Ectodermal cell (in vitro differentiated cells): ENCODE data around the gene HSD3B7.
"Not testable (repeated sequence)": the region's sequence is repeated elsewhere in the genome, so short reads cannot be mapped to it uniquely, and the experiment has no call there.

Experiments
- H3K27ac ChIP-seq: 2 replicates; pipeline ENCODE4 v1.7.0; 2013; ENCODE audit warnings: mild to moderate bottlenecking, low read depth, low read length; ENCODE audit not compliant: insufficient read depth, poor library complexity, severe bottlenecking
- H3K27me3 ChIP-seq: 2 replicates; pipeline ENCODE4 v1.7.0; 2013; ENCODE audit warnings: mild to moderate bottlenecking, low read length; ENCODE audit not compliant: insufficient read depth, control insufficient read depth, poor library complexity, severe bottlenecking
- H3K36me3 ChIP-seq: one replicate; pipeline ENCODE4 v1.7.0; 2013; ENCODE audit warnings: low read length; ENCODE audit not compliant: control insufficient read depth, insufficient read depth
- H3K4me1 ChIP-seq: one replicate; pipeline ENCODE4 v1.7.0; 2013; ENCODE audit warnings: low read length; ENCODE audit not compliant: control insufficient read depth, insufficient read depth
- H3K4me3 ChIP-seq: 2 replicates; pipeline ENCODE4 v1.7.0; 2013; ENCODE audit warnings: low read depth, low read length, control low read depth; ENCODE audit not compliant: insufficient read depth
- H3K9me3 ChIP-seq: 2 replicates; pipeline ENCODE4 v1.7.0; 2013; ENCODE audit warnings: mild to moderate bottlenecking, low read length, moderate library complexity; ENCODE audit not compliant: control insufficient read depth
- WGBS, 2 experiments: methylation state at CpG; one replicate each; pipeline ENCODE4 v1.1.7; 2013; ENCODE audit warnings: missing lambda C conversion rate in 2 of 2; 5-methylcytosine and 5-hydroxymethylcytosine counted together

The HSD3B7 gene

GRCh38 chr16:31009120-31009519 is 24.1 kb downstream of the HSD3B7 start:
- 69 to 70% methylated on average over 7 of the region's 7 CpGs for WGBS, 2 experiments
- H3K4me1 ChIP-seq: no peaks in the 10 kb centered on the region
- no peaks in the 10 kb centered on the region for H3K9me3 ChIP-seq
- no peak overlapping the region for H3K4me3 ChIP-seq
- H3K27ac ChIP-seq: no peak overlapping the region
- no peaks in the 10 kb centered on the region for H3K36me3 ChIP-seq
- peaks cover 10% of the 10 kb centered on the region for H3K27me3 ChIP-seq

DNA sequence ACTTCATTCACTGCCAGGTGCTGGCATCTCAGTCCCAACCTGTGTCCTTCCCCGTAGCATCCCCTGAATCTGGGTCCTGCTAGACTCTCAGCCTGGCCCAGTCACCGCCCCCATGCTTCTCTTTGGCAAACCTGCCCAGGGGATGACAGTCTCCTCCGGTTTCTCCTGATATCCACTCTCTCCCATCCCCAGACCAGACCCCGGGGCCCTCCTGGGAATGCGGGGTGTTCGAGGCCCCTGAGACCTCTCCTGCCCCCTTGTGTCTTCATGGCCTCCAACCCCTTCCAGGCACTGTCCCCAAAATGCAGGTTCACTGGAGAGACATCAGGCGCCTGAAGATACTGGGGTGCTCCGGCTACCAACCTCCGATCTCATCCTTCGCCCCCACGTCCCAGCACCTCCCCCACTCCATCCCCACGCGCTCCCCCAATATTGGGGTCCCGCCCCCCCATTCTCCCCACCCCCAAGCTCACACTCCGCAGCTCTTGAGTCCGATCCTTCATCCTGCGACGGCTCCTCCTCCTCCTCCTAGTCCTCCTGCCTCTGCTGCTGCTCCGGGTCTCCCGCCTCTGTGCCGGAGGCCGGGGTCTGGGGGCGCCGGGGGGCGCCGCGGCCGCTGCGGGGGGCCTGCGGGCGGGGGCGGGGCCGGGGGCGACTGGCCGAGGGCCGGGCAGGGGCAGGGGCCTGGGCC is 25.0 kb downstream of the HSD3B7 start:
- Histone ChIP-seq H3K27ac (no peak overlapping the region), H3K27me3 (peaks cover 10% of the 10 kb centered on the region), H3K9me3 (no peaks in the 10 kb centered on the region), H3K4me3 (peak overlapping the region; percentile 41), H3K4me1 (no peaks in the 10 kb centered on the region), H3K36me3 (no peaks in the 10 kb centered on the region)
- WGBS, 2 experiments: 11 to 13% methylated on average over 35 to 36 of the region's 36 CpGs

DNA sequence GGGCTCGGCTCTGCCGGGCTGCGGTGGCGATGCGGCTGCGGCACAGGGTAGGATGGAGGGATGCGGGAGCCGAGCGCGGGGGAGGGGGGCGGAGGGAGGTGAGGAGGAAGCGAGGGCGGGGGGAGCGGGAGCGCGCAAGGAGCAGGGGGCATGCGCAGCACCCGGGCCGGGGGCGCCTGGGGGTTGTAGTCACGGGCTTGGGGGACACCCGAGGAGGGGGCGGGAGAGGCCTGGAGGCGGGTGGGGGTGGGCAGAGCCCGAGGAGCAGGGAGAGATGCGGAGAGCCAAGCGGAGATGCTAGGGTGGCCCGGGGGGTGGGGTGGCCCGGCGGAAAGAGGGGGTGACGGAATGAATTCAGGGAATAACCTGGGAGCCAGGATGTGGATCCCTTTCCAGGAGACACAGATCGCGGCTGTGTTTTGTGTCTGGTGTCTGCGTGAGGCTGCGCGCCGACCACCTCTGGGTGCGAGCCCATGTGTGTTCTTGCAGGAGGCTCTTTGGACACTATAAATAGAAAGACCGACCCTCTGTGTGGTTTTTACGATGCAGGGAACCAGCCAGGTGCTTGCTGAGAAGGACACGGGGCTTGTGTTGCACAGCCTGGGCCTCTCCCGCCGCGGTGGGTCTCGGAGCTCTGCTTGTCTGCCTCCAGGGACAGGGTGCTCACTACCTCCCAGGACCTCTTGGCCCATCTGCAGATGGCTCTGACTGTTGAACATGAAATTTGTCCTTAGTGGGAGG is 25.7 kb downstream of the HSD3B7 start, which contains the start of gene STX1B:
Gene STX1B, minus strand, starts transcription at position 54 of the 741 bp plus-strand sequence. CDS start 242 bp downstream, outside the sequence.
- WGBS, 2 experiments: 17 to 24% methylated on average over 35 to 45 of the region's 45 CpGs
- no peak within 1 kb of the TSS for H3K27ac ChIP-seq
- H3K27me3 ChIP-seq: peaks cover 10% of the 10 kb centered on the region
- H3K4me3 ChIP-seq: peak within 1 kb of the TSS; percentile 41
- H3K4me1 ChIP-seq: no peaks in the 10 kb centered on the region
- H3K9me3 ChIP-seq: no peaks in the 10 kb centered on the region
- no peaks in the 10 kb centered on the region for H3K36me3 ChIP-seq

GRCh38 chr16:31011815-31012214 is 26.8 kb downstream of the HSD3B7 start:
- not testable (repeated sequence) for H3K27me3 ChIP-seq, H3K9me3 ChIP-seq, H3K4me1 ChIP-seq, H3K4me3 ChIP-seq, H3K27ac ChIP-seq, H3K36me3 ChIP-seq
- WGBS, 2 experiments: 91 to 92% methylated on average over 7 of the region's 7 CpGs

GRCh38 chr16:31013292-31013691 is 28.3 kb downstream of the HSD3B7 start:
- not testable (repeated sequence) for H3K9me3 ChIP-seq, H3K36me3 ChIP-seq, H3K27ac ChIP-seq, H3K4me1 ChIP-seq, H3K27me3 ChIP-seq, H3K4me3 ChIP-seq

DNA sequence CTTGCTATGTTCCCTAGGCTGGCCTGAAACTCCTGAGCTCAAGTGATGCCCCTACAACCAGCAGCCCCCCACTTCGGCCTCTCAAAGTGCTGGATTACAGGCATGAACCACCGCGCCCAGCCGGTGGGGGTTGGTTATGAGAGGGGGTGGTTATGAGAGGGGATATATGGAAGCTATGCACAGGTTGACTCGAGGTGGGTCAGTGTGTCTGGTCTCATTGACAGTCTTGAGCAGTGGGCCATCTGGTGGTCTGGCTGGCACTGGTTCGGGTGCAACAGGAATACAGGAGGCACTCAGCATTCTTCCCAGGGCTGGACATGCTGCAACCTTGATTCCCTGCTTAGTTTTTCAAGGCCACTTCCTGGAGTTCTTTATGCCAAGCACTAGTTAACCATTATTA is 31.0 kb downstream of the HSD3B7 start:
- WGBS, 2 experiments: 69 to 81% methylated on average over 6 of the region's 6 CpGs

DNA sequence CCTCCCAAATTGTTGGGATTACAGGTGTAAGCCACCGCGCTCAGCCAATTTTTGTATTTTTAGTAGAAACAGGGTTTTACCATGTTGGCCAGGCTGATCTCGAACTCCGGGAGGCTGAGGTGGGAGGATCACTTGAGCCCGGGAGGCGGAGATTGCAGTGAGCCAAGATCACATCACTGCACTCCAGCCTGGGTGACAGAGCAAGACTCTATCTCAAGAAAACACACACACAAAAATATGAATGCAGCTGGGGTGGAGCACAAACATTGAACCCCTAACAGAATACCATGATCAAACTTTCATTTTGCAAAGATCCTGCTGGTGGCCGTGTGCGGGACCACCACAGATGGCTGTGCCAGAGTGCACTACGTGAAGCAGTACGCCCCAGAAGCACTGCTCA is 32.7 kb downstream of the HSD3B7 start:
- not testable (repeated sequence) for H3K36me3 ChIP-seq, H3K4me1 ChIP-seq, H3K4me3 ChIP-seq, H3K9me3 ChIP-seq, H3K27ac ChIP-seq, H3K27me3 ChIP-seq
- 91 to 95% methylated on average over 9 to 10 of the region's 10 CpGs for WGBS, 2 experiments

More for the DNA sequence above, 31.0 kb downstream of the HSD3B7 start:
- Histone ChIP-seq H3K4me1 (no peaks in the 10 kb centered on the region), H3K36me3 (no peaks in the 10 kb centered on the region), H3K4me3 (no peak overlapping the region), H3K9me3 (no peaks in the 10 kb centered on the region), H3K27ac (no peak overlapping the region), H3K27me3 (peaks cover 7% of the 10 kb centered on the region)

- Histone ChIP-seq H3K27me3 (no peaks in the 10 kb centered on the region), H3K4me1 (no peaks in the 10 kb centered on the region), H3K36me3 (no peaks in the 10 kb centered on the region), H3K9me3 (no peaks in the 10 kb centered on the region), H3K27ac (no peak overlapping the region), H3K4me3 (no peak overlapping the region)
- 91 to 92% methylated on average over 3 of the region's 3 CpGs for WGBS, 2 experiments
Observed at GRCh38 chr16:31020536-31020935, 35.5 kb downstream of the HSD3B7 start.

DNA sequence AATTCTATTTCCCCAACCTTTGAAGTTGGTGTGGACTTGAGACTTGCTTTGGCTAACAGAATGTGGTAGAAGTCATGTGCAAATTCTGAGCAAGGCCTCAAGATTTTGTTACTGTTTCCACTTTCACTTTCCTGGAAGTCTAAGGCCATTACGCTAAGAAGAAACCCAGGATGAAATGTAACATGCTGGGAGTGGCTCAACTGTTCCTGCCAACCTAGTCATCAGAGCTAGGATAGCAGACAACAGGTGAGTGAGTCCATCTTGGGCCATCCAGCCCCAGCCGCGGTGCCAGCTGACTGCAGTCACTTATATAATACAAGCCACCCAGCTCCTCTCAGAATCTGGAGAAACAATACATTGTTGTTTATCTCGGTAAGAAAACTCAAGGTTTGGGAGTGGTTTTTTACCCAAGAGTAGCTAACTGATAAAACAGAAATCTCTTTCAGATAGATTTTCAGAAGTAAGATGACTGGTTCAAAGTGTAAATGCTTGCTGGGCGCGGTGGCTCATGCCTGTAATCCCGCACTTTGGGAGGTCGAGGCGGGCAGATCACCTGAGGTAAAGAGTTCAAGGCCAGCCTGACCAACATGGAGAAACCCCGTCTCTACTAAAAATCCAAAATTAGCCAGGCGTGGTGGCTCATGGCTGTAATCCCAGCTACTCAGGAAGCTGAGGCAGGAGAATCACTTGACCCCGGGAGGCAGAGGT is 37.7 kb downstream of the HSD3B7 start:
- Histone ChIP-seq H3K4me3 (no peak overlapping the region), H3K36me3 (no peaks in the 10 kb centered on the region), H3K4me1 (no peaks in the 10 kb centered on the region), H3K27me3 (no peaks in the 10 kb centered on the region), H3K9me3 (no peaks in the 10 kb centered on the region), H3K27ac (no peak overlapping the region)
- 86% methylated on average over 12 of the region's 12 CpGs for WGBS, 2 experiments

GRCh38 chr16:31023252-31023602 is 38.2 kb downstream of the HSD3B7 start:
- Histone ChIP-seq H3K36me3 (no peaks in the 10 kb centered on the region), H3K27me3 (no peaks in the 10 kb centered on the region), H3K4me1 (no peaks in the 10 kb centered on the region), H3K27ac (no peak overlapping the region), H3K4me3 (no peak overlapping the region), H3K9me3 (no peaks in the 10 kb centered on the region)
- 93 to 94% methylated on average over 2 to 4 of the region's 4 CpGs for WGBS, 2 experiments
